GM12892 (cell line): ENCODE measurements around the gene ADAMTSL1.

ENCODE experiments used
- DNase-seq: peaks from one replicate; pipeline ENCODE4 v3.0.0; 2011; ENCODE audit not compliant: insufficient read length
- FAIRE-seq: peaks from 2 replicates; lab custom pipeline; 2011; peaks lifted over from hg19 to GRCh38; lab: Jason Lieb, UNC
- POLR2A ChIP-seq: IDR thresholded peaks from 2 replicates; pipeline ENCODE4 v1.6.1; 2011; ENCODE audit warnings: low read depth, low read length, control low read depth
- POLR2AphosphoS5 ChIP-seq: IDR thresholded peaks from 2 replicates; pipeline ENCODE4 v1.6.1; 2011; ENCODE audit warnings: low read depth, low read length, control low read depth
- TAF1 ChIP-seq: IDR thresholded peaks from 2 replicates; pipeline ENCODE4 v1.6.1; 2011; ENCODE audit warnings: low read depth, mild to moderate bottlenecking, control low read depth, low read length, borderline replicate concordance

Gene ADAMTSL1

DNA sequence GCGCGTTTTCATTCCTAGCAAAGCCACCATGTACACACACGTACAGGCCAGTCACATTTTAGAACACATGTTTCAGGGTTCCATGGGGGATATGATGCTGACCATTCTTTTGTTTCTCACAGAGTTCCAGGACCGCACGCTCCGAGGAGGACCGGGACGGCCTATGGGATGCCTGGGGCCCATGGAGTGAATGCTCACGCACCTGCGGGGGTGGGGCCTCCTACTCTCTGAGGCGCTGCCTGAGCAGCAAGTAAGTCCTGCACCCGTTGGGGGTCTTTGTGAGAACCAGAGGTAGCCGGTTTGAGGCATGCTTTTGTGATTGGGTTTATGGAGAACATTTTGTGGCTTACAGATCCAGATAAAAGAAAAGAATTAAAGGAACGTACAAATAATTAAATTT is 30.8 kb downstream of the ADAMTSL1 start:
- TF ChIP-seq POLR2A (no peak), TAF1 (no peak), POLR2AphosphoS5 (no peak)
- FAIRE-seq, result no peak
- DNase-seq, result no peak

DNA sequence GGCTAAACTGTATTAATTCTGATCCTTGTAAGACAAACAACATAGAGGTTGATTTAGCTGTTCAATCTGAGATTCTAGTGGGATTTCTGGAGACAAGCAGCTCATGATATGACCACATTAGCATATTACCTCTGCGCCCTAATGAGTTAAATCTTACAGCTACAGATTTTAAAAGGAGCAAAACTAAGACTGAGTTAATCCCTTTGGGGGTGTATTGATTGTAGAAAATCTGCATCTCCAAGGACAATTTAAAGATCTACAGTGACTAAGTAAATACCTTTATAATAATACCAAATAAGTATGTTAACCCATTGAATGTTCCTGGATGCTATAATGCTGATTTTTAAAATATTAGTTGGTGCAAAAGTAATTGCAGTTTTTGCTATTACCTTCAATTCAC is 33.2 kb downstream of the ADAMTSL1 start:
- FAIRE-seq (no peak), DNase-seq (no peak)

DNA sequence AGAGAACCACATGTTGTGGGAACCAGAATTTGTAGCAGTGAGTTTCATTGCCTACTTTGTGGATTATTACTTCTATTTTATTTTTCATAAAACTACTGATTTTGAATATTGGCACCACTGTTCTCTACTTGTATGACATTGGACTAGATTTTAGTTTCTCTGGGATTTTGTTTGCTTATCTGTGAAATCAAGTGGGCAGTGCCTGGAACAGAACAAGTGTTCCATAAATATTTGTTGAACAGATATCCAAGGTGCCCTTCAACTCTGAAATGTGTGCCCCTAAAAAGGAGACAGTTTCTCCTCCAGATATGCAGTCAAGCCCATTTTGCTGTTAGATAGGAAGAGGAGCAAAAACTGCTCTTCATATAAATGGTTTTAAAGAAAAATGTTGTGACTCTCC is 42.6 kb downstream of the ADAMTSL1 start:
- DNase-seq, result no peak
- FAIRE-seq, result no peak

More for the DNA sequence above, 33.2 kb downstream of the ADAMTSL1 start:
- TF ChIP-seq POLR2AphosphoS5, result no peak
- no peak for TF ChIP-seq POLR2A
- TF ChIP-seq TAF1, result no peak

DNA sequence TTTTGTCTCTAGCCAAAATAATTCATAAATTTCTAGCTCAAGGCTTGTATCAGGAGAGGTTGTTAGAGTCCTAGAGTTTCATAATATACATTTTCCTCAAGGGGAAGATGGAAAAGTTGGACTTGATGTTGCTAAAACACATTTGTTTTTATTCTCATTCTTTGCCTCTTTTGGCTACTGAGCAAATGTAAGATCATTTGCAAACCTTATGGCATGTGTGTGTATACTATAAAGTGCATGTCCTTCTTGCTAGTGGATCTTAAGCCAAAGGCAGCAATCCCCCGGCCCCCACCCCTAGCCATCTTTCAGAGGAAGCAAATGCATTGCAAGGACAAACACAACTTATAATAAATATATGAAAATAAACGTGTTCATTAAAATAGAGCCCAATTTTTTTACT is 43.0 kb downstream of the ADAMTSL1 start:
- TF ChIP-seq POLR2AphosphoS5, result no peak
- TF ChIP-seq POLR2A, result no peak
- no peak for TF ChIP-seq TAF1
- FAIRE-seq, result no peak
- DNase-seq, result no peak

More for the DNA sequence above, 42.6 kb downstream of the ADAMTSL1 start:
- TF ChIP-seq TAF1 (no peak), POLR2A (no peak), POLR2AphosphoS5 (no peak)

DNA sequence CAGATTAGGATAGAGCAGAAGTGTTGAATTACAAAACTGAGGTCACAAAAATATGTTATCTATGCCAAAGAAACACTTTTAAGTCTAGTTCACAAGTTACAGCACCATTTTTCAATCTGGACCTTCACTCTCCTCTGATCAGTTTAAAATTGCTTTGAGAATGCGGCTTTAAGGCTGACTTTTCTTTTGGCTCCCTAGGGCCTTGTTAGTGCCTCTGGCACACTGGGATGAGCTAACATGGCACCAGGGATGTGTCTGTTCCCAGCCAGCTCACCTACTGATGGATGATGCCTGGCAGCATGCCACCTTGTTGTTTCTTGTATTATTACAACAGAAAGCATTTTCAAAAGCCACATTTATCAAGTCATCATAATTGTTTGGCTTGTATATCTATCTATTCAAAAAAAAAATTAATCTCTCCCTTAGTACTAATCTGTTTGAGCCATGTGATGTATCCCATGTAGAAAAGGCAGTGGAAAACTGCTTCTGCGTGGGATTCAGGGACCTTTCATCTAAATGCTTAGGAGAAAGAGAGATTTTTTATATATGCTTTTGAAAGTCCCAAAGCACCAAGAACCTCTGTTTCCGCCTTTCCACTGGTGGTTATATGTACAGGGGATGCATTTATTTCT is 46.6 kb downstream of the ADAMTSL1 start:
- FAIRE-seq (no peak), DNase-seq (no peak)
- TF ChIP-seq POLR2AphosphoS5 (no peak), TAF1 (no peak), POLR2A (no peak)

DNA sequence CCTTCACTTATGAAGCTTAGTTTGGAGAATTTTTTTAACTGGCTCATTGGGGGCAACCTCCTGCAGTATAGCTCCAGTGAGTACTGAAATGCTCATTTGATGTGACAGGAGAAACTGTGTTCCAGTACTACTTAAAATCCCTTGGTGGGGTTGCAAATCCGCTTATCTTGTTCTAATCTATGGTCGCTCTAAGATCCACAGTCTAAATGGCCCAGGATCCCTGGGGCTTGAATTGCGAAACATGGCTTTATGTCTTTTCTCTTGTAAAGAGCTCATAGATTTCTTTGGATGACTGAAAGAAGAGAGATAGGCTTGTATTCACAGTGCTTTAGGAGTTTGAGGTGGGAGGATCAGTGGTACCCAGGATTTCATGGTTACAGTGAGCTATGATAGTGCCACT is 52.7 kb downstream of the ADAMTSL1 start:
- TF ChIP-seq POLR2A (no peak), POLR2AphosphoS5 (no peak), TAF1 (no peak)
- FAIRE-seq (no peak), DNase-seq (no peak)

DNA sequence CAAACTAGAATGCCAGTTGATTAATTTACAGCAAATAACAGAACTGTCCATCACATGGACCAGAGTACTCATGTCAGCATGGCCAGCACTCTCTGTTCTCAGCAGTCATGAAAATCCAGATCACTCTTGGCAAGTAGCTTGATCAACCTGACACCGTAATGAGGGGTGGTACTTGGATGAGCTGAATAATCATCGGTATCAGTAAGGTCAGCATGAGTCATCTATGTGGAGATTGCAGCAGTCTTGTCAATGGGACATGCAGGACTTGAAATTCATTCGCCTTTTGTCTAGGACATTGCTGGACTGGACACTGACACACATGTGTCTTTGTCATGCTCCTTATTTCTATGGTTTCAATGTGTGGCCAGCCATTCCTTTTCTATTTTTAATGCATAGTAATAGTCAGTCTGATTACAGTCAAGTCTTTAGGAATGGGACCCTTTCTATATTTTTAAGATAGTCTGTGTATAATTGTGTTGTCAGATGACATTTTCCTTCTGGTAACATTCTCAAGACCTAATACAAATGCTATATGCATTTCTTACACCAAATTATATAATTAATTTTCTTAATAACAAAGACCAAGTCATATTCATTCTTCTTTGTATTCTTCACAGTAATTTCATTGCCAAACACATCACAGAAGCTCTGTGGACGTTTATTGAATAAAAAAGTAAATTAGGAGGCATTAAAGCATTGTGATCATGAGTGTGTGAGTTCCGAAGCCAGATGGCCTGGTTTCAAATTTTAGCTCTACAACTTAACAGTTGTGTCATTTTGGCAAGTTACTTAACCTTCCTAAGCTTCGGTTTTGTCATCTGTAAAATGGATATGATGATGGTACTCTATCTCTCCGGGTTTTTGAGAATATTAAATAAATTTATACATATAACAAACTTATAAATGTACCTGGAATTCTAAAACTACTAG is 57.4 kb downstream of the ADAMTSL1 start:
- TF ChIP-seq POLR2A, result no peak
- TF ChIP-seq POLR2AphosphoS5, result no peak
- no peak for TF ChIP-seq TAF1
- DNase-seq (no peak), FAIRE-seq (no peak)

DNA sequence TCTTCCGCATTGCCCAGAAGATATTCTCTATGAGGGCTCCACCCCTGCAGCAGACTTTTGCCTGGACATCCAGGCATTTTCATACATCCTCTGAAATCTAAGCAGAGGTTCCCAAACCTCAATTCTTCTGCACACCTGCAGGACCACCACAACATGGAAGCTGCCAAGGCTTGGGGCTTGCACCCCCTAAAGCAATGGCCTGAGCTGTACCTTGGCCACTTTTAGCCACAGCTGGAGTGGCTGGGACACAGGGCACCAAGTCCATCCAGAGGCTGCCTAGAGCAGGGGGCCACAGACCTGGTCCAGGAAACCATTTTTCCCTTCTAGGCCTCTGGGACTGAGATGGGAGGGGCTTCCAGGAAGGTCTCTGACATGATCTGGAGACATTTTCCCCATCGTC is 60.7 kb downstream of the ADAMTSL1 start:
- no peak for FAIRE-seq
- TF ChIP-seq TAF1, result no peak
- TF ChIP-seq POLR2AphosphoS5, result no peak
- no peak for TF ChIP-seq POLR2A
- no peak for DNase-seq

DNA sequence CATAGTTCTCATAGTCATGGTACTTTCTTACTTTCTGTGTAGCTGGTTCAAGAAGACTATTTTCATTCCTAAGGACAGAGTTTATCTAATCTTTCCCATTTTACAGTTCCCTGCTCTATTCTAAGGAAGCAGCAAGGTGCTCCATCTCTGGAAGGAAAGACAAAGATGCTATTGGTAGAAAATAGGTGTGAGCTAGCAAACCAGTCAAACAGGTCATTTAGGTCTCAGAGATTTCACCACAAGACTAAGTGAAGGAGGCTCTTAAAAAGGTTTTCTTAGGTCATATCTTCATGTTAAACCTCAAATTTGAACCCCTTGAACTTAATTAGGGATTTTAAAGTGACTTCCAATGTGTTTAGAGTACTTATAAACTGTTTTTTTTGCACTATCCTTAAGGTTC is 62.6 kb downstream of the ADAMTSL1 start:
- no peak for DNase-seq
- no peak for FAIRE-seq
- no peak for TF ChIP-seq POLR2A
- no peak for TF ChIP-seq TAF1
- no peak for TF ChIP-seq POLR2AphosphoS5

DNA sequence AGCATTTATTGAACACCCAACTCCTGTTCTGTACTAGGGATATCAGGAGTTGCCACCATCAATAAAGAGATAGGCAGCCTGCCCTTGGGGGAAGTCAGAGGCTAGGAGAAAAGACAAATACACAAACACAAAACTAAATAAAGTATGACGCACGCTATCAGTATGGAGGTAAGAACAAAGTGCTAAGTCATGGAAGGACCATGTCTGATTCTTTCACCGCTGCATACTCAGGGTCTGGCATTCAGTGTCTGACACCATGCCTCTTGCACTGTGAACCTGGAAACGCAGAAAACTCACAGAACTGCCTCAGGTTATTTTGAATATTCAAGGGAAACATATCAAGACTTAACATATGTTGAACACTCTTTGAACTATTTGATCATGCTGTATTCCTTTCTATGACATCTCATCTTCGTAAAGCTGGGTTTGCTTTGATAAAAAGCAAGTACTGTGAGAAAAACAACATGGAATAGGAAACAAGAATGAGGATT is 65.3 kb downstream of the ADAMTSL1 start:
- TF ChIP-seq POLR2A (no peak), TAF1 (no peak), POLR2AphosphoS5 (no peak)
- FAIRE-seq, result no peak
- DNase-seq, result no peak

DNA sequence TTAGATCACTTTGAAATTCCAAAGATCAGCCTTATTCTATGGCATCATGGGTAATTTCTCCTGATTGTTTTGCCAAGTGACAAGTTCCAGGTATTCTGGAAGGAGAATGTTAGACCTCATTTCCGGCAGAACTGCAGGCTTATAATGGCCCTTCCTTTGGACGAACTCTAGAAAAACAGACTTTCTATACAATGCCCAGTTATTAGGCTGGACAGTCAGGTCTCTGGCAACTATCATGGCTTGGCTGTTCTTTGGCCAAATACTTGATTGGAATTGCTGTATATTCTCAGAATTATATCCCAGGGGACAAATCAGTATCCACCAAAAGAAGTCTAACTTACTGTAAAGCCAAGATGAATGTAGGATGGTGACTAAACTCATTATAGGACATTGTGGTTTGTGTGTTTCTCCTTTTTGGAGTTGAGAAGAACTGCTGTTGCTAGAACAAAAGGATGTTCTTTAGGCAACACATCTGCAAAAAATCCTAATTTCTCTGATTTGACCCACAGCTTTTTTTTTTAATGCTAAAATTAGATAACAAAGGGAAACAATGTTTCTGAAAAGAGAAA is 69.0 kb downstream of the ADAMTSL1 start:
- DNase-seq, result no peak
- FAIRE-seq, result no peak
- no peak for TF ChIP-seq TAF1
- no peak for TF ChIP-seq POLR2AphosphoS5
- no peak for TF ChIP-seq POLR2A
